Left colon (tissue), 2 donors: Measurements from ENCODE around the gene MANBA. TPM values are rescaled to one million over a fixed set of nuclear protein-coding genes. Genes with fewer than 3 reads are reported as not detected.

Experiments used
- ATAC-seq: fragments of 200-7000 bp; cut with Tn5 transposase; one replicate; pipeline ENCODE4 v1.9.1; 2020; ENCODE audit warnings: mild to moderate bottlenecking, moderate library complexity
- DNase-seq, 2 donors: peaks; one replicate each; pipeline ENCODE4 v3.0.0-alpha.2; 2020
- intact Hi-C, 2 donors: fragments of 100-400 bp; cut with DNase I in 1 of 2; cut with micrococcal nuclease in 1 of 2; formaldehyde crosslinking; loops; one replicate each; pipeline versions ENCODE4 v1.11.2 to v1.14.0; 2022; cut with DNase I, micrococcal nuclease
- total RNA-seq, 2 donors: library from RNA; stranded (reverse); fragmentation: NEBNext Ultra II Directional; extraction: Animal tissue kit (Norgen Biotek cat#: 25700); gene quantifications; one replicate each; pipeline ENCODE4 v1.2.1, GENCODE V29; 2021
- donor health status: DM: no; HTN: no; CAD: no.
- donor health status: DM: yes; HTN: yes; CAD: no.

Gene MANBA
- total RNA-seq, 2 donors from 2014 or later, result 15.8 to 21.1 TPM

GRCh38 chr4:102693262-102693850, 67.4 kb downstream of the MANBA start:
- ATAC-seq, result no peak
- DNase-seq, result no peak
- intact Hi-C loops, result no loop called here

GRCh38 chr4:102692474-102692873, 68.3 kb downstream of the MANBA start:
- DNase-seq (no peak), ATAC-seq (no peak)
- intact Hi-C loops, result no loop called here

- intact Hi-C loops, result no loop called here
- ATAC-seq, result no peak
- no peak for DNase-seq
These were observed 72.8 kb downstream of the MANBA start for GRCh38 chr4:102687982-102688433.

- intact Hi-C loops, result no loop called here
- ATAC-seq (no peak), DNase-seq (no peak)
These were observed 73.3 kb downstream of the MANBA start for GRCh38 chr4:102687373-102687981.

- DNase-seq (no peak), ATAC-seq (no peak)
- intact Hi-C loops, result no loop called here
These were observed 75.0 kb downstream of the MANBA start for GRCh38 chr4:102685768-102686167.

- DNase-seq (no peak), ATAC-seq (no peak)
- intact Hi-C loops, result no loop called here
These were observed 76.1 kb downstream of the MANBA start for GRCh38 chr4:102684610-102685052.

- ATAC-seq (no peak), DNase-seq (no peak)
- intact Hi-C loops, result no loop called here
These were observed 76.7 kb downstream of the MANBA start for GRCh38 chr4:102683881-102684609.

- ATAC-seq (no peak), DNase-seq (no peak)
These were observed 82.0 kb downstream of the MANBA start for GRCh38 chr4:102678695-102679335.

GRCh38 chr4:102678107-102678506, 82.7 kb downstream of the MANBA start:
- no peak for ATAC-seq
- intact Hi-C loops, result no loop called here
- DNase-seq, result no peak

More at GRCh38 chr4:102678695-102679335, 82.0 kb downstream of the MANBA start:
- intact Hi-C loops, result no loop called here

- intact Hi-C loops, result no loop called here
- DNase-seq (no peak), ATAC-seq (no peak)
These were observed 85.6 kb downstream of the MANBA start for GRCh38 chr4:102675141-102675540.

- DNase-seq (no peak), ATAC-seq (no peak)
- intact Hi-C loops, result no loop called here
These were observed 93.8 kb downstream of the MANBA start for GRCh38 chr4:102667001-102667400.

- DNase-seq (no peak), ATAC-seq (no peak)
- intact Hi-C loops, result no loop called here
These were observed 95.2 kb downstream of the MANBA start for GRCh38 chr4:102665527-102665926.

GRCh38 chr4:102663073-102663472, 97.7 kb downstream of the MANBA start:
- intact Hi-C loops, result no loop called here
- no peak for ATAC-seq
- no peak for DNase-seq

GRCh38 chr4:102657206-102657605, 103.6 kb downstream of the MANBA start:
- intact Hi-C loops, result no loop called here
- DNase-seq (no peak), ATAC-seq (peak; percentile 77)

GRCh38 chr4:102647117-102647516, 113.7 kb downstream of the MANBA start:
- ATAC-seq (no peak), DNase-seq (no peak)
- intact Hi-C loops, result no loop called here

- intact Hi-C loops, result no loop called here
- ATAC-seq (no peak), DNase-seq (no peak)
These were observed 118.0 kb downstream of the MANBA start for GRCh38 chr4:102642631-102643298.

- ATAC-seq (no peak), DNase-seq (no peak)
- intact Hi-C loops, result no loop called here
These were observed 119.0 kb downstream of the MANBA start for GRCh38 chr4:102641793-102642192.

- intact Hi-C loops, result no loop called here
- ATAC-seq, result no peak
- no peak for DNase-seq
These were observed 120.1 kb downstream of the MANBA start for GRCh38 chr4:102640669-102641068.

GRCh38 chr4:102639598-102639997, 121.2 kb downstream of the MANBA start:
- no peak for ATAC-seq
- intact Hi-C loops, result no loop called here
- no peak for DNase-seq
